GM21717 (cell line): ENCODE data around the gene TMEM129.

Experiments used
- ATAC-seq: cut with Tn5 transposase; IDR thresholded peaks from one replicate; pipeline ENCODE4 v1.9.1; 2021; ENCODE audit warnings: mild to moderate bottlenecking, moderate library complexity; ENCODE audit not compliant: unreplicated experiment

The TMEM129 gene

GRCh38 chr4:1721666-1722550 is 785 bp upstream of the TMEM129 start:
- ATAC-seq, result peak; percentile 3

DNA sequence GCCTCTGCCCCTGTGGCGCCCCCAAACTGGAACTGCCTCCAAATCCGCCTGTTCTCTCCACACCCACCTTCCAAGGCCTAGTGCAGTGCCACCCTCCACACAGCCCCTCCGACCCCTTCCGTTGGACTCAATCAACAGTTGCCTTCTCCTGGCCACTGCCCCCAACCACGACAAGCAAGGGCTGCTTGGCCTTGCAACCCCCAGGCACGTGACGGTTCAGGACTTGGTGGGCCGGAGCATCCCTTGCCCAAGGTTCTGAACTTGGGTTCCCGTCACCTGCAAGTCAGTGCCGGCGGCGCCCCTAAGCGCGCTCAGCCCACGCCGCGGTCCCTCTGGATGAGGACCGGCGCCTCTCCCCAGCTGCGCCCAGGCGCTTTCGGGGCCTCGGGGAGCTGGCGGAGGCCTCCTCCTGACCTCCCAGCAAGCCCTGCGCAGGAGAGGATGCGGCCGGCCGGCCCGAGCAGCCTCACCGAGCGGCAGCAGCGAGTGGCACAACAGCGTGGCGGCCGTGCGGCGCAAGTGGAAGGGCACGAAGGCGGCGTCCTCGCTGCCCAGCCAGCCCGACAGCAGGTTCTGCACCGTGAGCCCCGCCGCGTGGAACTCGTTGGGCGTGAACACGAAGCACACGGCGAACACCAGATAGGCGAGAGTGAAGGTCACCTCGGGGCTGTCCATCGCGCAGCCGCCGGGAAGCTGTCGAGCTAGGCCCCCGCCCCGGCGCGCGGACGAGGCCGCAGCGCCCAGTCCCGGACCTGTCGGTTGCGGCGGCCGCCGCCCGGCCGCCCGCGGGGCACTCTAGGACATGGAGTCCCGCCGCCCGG is 750 bp downstream of the TMEM129 start:
- peak; percentile 11 for ATAC-seq

DNA sequence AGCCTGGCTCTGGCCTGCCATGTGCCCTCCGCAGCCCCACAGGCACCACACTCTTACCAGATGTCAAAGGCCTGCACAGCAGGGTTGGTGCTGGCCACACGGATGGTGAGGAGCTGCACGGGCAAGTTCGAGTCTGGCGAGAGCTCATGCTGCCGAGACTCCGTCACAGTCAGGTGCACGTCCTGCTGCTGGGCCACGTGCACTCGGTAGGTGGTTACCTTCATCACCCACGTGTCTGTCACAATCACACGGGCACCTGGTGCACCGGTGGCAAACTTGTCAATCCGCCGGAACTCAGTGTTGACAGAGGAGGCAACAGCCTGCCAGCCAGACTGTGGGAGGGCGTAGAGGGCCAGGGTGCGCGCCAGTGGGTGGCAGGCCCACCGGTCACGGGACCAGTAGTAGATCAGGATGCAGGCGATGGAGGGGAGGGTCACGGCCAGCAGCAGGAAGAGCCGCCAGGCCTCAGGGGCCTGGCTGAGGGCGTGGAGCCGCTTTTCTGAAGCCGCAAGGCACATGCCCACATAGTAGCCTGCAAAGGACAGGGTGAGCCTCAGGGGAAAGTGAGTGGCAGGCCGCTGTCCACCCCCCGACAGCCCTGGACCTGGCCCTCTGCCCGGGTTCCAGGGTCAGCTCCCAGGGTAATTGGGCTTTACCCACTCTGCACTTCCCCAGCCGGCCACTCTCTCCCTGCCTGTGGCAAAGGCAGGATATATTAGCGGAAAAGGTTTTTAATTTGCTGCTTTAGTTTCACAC is 2.9 kb downstream of the TMEM129 start:
- ATAC-seq, result no peak

DNA sequence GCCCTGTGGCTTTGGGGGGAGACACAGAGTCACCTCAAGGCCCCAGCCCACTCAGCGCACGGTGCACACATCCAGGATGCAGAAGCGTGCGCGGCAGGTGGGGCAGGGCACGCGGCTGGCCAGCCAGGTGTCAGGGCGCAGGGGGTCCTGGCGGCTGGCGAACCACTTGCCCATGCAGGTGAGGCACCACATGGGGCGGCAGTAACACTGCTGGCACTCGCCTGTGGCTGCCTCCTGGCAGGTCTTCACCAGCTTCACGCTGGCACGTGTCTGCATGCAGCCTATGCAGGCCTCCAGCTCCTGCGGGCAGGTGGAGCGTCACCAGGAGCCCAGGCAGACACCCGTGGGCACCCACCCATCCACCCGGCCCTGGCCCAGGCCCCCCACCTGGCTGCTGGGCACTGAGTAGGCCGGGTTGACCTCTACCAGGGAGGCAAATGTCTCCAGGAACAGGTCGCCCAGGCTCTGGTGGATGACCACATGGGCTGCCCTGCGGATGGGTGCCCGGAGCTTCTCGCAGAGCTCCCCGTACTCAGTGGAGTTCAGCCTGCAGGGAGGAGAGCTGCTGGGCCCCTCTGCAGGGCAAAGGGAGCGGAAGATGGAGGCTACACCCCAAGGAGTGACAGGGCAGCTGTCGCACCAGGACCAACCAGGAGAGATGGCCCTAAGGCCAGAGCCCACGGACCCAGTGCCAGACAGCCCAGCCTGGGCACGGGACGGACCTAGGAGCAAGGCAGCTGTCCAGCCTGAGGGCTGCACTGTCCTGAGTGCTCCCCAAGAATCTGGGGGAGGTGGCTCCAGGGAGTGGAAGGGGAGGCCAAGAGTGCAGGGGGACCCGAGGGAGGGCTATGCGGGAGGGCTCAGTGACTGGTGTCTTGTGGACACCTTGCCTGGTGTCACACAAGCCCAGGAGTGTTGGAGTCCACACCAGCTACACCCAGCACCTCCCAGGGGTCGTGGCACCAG is 3.7 kb downstream of the TMEM129 start:
- ATAC-seq, result no peak

DNA sequence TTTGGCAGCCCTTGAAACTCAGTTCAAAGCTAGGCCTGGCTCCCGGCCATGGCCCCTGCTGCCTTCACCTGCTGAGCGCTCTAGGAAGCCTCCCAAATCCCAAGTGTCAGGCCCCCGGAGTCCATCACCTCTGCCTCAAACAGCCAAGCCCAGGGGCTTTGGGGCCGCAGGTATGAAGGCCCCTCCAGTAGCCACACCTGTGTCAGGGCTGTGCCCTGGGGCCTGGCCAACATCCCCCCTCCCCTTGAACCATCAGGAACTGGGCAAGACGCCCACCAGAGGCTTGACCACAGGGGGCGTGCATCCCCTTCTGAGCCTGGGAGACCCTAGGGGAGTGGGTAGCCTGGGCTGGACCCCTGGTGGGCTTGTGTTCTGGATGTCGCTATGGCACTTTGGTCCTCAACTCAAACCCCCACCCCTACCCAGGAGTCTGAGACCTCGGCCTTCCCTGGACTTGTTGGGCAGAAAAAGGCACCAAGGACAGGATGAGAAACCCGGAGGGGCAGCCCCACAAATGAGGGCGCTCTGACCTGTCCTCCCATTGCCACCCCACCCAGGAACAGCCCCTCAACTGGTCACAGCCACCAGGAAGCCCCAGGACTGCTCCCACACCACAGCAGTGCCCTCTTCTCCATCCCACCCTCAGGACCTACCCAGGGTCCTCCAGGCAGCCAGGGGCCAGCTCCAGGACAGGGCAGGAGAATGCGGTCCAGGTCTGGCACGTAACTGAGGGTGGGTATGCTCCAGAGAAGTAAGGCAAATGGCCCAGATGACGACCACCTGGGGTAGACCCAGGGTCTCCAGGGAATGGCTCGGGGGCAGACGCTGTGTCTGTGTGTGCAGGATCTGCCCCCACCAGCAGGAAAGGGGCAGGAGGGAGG is 4.8 kb downstream of the TMEM129 start:
- no peak for ATAC-seq

DNA sequence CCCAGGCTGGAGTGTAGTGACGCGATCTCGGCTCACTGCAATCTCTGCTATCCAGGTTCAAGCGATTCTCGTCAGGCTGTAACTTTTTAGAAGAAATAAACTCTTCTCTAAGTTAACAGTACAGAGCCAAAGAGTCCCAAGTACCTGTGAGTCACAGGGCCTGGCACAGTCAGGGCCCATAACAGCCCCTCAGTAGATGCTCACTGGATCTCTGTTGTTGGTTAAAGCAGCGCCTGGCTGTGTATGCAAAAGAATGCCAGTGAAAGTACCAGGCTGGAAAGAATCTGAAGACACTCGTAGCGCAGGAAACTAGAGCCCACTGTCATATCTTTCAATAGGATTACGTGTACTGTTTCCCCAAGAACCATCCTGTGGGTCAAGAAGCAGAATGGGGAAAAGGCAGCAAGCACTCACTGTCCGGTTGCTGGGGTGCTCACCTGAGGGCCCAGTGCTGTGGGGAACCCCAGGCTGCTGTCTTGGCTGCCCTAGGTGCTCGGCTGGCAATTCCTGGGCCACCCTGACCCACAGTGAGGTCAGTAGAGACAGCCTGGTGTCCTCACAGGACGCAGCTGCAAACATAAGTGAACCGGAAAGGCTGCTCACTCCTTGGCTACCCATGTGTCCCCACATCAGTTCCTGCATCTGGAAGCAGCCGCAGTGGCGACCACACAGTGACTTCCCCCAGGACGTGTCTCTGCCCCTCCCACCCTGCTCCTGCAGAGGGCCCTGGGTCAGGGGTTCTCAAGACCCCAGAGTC is 5.9 kb downstream of the TMEM129 start:
- ATAC-seq, result no peak

DNA sequence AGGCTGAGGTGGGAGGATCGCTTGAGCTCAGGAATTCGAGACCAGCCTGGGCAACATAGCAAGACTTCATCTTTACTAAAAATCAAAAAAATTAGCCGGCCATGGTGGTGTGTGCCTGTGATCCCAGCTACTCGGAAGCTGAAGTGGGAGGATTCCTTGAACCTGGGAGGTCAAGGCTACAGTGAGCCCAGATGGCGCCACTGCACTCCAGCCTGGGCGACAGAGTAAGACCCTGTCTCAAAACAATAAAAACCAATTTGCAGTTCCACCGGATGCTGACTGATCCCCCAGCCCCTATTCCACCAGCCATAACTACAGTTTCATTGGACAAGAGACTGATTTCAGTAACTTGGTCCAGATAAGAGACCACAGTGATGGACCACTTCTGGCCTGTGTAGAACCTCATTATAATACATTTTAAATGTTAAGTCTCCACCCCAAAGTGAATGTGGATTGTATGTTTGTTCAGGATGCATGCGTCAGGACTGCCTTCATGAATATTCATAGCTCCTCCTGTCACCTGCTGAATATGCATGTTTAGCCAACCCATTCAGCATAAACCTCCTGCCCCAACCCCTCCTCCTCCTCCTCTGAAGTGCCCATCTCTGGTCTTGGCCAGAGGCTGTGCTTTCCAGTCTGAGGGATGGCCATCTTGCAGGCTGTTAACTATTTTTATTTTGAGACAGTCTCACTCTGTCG is 6.7 kb downstream of the TMEM129 start:
- ATAC-seq, result no peak

DNA sequence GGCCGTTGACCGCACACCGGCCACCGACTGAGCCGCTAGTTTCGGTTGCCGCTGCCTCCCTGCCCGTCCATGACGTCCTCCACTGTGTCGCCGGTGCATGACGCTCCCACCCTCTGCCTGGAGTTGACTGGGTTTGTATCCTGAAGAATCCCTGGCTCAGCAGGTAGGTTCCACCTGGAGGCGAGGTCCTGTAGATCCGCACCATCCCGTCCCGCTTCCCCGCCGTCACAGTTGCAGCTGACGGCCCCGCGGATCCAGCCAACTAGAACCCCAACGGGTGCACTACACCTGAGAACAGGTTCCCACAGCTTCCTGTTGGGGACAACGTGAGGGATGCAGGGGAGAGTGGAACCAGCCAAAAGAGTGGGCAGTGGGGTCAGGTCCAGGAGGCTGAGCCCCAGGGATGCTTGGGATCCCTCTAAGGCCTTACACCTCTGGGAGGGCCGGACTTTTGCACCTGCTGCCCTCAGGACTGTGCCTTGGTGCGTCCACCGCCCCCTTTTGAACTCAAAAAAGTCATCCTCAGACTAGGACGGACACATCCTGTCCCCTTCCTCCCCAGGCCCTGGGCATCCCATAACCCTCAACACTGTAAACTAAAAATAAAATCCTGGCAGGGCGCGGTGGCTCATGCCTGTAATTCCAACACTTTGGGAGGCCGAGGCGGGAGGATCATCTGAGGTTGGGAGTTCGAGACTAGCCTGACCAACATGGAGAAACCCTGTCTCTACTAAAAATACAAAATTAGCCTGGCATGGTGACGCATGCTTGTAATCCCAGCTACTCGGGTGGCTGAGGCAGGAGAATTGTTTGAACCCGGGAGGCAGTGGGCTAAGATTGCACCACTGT is 7.9 kb downstream of the TMEM129 start:
- peak; percentile 3 for ATAC-seq

DNA sequence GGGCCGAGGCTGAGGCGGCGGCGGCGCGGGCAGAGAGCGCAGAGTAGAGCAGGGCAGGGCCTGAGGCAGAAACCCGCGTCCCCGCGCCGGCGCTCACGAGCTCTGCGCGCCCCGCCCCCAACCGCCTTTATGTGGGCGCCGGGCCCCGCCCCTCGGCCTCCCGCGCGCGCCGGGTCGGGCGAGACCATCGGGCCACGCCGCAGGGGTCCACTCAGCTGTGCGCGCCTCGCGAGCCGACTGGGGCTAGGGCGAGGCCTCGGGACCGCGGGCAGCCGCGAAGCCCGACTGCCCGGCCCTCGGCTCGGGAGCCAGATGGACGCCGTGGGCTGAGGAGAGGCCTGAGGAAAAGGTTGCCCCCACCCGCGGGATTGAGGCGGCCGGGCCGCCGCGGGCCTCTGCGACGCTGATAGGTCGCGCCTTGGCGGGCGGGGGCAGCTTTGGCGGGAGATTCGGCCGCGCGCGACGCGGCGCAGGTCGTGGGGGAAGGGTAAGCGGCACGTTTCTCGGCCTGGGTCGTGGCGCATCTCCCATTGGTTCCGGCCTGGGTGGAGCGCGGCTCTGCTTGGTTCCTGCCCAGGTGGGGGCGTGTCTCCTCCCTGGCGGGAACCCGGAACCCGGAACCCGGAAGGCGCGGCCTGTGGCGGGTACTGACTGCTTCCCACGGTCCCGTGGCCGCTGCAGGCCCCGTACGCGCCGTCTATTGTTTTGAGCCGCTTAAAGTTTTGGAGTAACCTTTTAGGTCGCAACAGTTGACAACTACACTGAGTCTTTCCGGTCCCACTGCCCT is 8.7 kb downstream of the TMEM129 start, which contains the start of gene SLBP:
TSS of gene SLBP (minus strand) at position 104 of the 787 bp plus-strand sequence. CDS start 131 bp downstream, outside the sequence.
- ATAC-seq, result peak; percentile 75

DNA sequence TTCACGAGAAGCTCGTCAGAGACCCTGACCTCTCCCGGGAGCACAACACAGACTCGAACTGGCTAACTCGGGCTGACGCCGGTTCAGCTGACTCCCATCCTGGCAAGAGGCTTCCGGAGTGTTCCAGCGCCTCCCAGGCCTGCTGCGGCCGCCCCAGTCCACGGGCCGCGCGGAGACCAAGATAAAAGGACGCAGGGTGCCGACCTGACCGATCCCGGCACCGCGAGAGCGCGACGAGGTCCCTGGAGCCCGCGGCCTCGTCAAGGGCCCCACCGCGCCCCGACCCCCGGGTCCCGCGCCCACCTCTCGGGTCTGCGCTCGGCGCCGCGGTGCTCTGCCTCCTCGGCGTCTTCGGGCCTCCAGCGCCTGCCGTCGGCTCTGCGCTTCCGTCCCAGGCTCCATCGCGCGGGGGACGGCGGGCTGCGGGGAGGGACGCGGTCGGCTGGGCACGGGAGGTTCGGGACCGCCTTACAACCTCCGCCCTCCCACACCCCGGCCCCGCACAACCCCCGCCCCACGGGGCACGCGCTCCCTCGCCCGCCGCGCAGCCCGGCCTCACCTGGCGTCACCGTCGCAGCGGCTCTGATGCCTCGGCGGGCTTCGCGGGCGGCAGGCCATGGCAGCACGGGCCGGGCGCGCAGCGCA is 9.4 kb downstream of the TMEM129 start:
- no peak for ATAC-seq

GRCh38 chr4:1711055-1711570 is 10.0 kb downstream of the TMEM129 start:
- no peak for ATAC-seq

- ATAC-seq, result no peak
Measured at GRCh38 chr4:1708581-1708980, 12.5 kb downstream of the TMEM129 start.

- ATAC-seq, result no peak
Measured at GRCh38 chr4:1706358-1706757, 14.8 kb downstream of the TMEM129 start.

DNA sequence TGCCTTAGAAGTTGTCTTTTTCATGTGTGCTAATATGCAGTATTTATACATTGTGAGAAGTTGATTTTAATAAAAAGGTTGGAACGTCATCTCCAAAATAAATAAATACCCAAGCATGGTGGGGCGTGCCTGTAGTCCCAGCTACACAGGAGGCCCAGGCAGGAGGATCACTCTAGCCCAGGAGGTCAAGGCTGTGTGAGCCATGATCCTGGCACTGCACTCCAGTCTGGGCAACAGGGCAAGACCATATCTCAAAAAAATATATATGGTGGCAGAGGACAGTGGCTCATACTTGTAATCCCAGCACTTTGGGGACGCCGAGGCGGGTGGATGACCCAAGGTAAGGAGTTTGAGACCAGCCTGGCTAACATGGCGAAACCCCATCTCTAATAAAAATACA is 15.4 kb downstream of the TMEM129 start:
- no peak for ATAC-seq

- ATAC-seq, result no peak
Measured at GRCh38 chr4:1703867-1704266, 17.3 kb downstream of the TMEM129 start.
